ENCODE measurements around the gene CHRNB1. TPM values are rescaled to one million over a fixed set of nuclear protein-coding genes. Genes with fewer than 3 reads are reported as not detected.

Gene CHRNB1
- polyA plus RNA-seq, 1 donor from 2014 or later: 18.2 TPM

DNA sequence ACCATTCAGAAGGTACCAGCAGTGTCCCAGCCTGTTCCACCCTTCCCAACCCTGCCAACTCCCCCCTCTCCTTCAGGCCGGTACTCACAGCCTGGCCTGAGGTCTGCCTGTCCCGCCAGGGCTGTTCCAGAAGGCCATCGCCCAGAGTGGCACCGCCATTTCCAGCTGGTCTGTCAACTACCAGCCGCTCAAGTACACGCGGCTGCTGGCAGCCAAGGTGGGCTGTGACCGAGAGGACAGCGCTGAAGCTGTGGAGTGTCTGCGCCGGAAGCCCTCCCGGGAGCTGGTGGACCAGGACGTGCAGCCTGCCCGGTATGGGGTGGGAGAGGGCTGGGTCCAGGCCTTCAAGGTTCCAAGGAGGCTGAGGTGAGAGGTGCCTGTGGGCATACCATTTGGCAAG lies 30.0 kb upstream of the CHRNB1 start:
- no peaks in the 10 kb centered on the region for H3K79me2 ChIP-seq (replicated peaks; ENCODE audit: insufficient read depth, low read length)
- H3K4me3 ChIP-seq (ENCODE audit: low read length): no peak overlapping the region
- H3K9me3 ChIP-seq (ENCODE audit: low read length): no peaks in the 10 kb centered on the region
- H4K20me1 ChIP-seq (ENCODE audit: insufficient read depth): peaks cover 4% of the 10 kb centered on the region
- H2AFZ ChIP-seq (ENCODE audit: low read depth, low read length): no peak overlapping the region
- H3K9ac ChIP-seq (ENCODE audit: low read length): no peak overlapping the region
- H3K27me3 ChIP-seq (ENCODE audit: insufficient read depth, low read depth, low read length): no peaks in the 10 kb centered on the region
- H3K9me2 ChIP-seq (ENCODE audit: insufficient read depth, low read length): no peaks in the 10 kb centered on the region
- H3K27ac ChIP-seq (ENCODE audit: low read length): no peak overlapping the region
- TF ChIP-seq, protein P1, sequence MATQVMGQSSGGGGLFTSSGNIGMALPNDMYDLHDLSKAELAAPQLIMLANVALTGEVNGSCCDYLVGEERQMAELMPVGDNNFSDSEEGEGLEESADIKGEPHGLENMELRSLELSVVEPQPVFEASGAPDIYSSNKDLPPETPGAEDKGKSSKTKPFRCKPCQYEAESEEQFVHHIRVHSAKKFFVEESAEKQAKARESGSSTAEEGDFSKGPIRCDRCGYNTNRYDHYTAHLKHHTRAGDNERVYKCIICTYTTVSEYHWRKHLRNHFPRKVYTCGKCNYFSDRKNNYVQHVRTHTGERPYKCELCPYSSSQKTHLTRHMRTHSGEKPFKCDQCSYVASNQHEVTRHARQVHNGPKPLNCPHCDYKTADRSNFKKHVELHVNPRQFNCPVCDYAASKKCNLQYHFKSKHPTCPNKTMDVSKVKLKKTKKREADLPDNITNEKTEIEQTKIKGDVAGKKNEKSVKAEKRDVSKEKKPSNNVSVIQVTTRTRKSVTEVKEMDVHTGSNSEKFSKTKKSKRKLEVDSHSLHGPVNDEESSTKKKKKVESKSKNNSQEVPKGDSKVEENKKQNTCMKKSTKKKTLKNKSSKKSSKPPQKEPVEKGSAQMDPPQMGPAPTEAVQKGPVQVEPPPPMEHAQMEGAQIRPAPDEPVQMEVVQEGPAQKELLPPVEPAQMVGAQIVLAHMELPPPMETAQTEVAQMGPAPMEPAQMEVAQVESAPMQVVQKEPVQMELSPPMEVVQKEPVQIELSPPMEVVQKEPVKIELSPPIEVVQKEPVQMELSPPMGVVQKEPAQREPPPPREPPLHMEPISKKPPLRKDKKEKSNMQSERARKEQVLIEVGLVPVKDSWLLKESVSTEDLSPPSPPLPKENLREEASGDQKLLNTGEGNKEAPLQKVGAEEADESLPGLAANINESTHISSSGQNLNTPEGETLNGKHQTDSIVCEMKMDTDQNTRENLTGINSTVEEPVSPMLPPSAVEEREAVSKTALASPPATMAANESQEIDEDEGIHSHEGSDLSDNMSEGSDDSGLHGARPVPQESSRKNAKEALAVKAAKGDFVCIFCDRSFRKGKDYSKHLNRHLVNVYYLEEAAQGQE (IDR thresholded peaks at IDR 0.05; ENCODE audit: borderline replicate concordance): no peak
- TF ChIP-seq RAD21 (conservative IDR thresholded peaks at IDR 0.05) (no peak), MXI1 (conservative IDR thresholded peaks at IDR 0.05; ENCODE audit: poor library complexity, severe bottlenecking) (no peak), EP300 (conservative IDR thresholded peaks at IDR 0.05; ENCODE audit: poor library complexity, severe bottlenecking) (no peak), EZH2 (IDR thresholded peaks at IDR 0.05; ENCODE audit: borderline replicate concordance, insufficient read depth, low read length, poor library complexity, severe bottlenecking) (no peak), POLR2AphosphoS5 (IDR thresholded peaks at IDR 0.05) (no peak), SMC3 (conservative IDR thresholded peaks at IDR 0.05; ENCODE audit: poor library complexity) (no peak), TAF1 (IDR thresholded peaks at IDR 0.05; ENCODE audit: low read depth) (no peak)
- TF ChIP-seq, protein P2, sequence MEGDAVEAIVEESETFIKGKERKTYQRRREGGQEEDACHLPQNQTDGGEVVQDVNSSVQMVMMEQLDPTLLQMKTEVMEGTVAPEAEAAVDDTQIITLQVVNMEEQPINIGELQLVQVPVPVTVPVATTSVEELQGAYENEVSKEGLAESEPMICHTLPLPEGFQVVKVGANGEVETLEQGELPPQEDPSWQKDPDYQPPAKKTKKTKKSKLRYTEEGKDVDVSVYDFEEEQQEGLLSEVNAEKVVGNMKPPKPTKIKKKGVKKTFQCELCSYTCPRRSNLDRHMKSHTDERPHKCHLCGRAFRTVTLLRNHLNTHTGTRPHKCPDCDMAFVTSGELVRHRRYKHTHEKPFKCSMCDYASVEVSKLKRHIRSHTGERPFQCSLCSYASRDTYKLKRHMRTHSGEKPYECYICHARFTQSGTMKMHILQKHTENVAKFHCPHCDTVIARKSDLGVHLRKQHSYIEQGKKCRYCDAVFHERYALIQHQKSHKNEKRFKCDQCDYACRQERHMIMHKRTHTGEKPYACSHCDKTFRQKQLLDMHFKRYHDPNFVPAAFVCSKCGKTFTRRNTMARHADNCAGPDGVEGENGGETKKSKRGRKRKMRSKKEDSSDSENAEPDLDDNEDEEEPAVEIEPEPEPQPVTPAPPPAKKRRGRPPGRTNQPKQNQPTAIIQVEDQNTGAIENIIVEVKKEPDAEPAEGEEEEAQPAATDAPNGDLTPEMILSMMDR (IDR thresholded peaks at IDR 0.05; ENCODE audit: poor library complexity, severe bottlenecking): no peak
- H3F3A ChIP-seq (ENCODE audit: insufficient read depth, low read length, poor library complexity, severe bottlenecking): no peaks in the 10 kb centered on the region
- H3K36me3 ChIP-seq (ENCODE audit: insufficient read depth, low read length): no peaks in the 10 kb centered on the region
- H3K4me2 ChIP-seq (ENCODE audit: low read length): no peak overlapping the region

DNA sequence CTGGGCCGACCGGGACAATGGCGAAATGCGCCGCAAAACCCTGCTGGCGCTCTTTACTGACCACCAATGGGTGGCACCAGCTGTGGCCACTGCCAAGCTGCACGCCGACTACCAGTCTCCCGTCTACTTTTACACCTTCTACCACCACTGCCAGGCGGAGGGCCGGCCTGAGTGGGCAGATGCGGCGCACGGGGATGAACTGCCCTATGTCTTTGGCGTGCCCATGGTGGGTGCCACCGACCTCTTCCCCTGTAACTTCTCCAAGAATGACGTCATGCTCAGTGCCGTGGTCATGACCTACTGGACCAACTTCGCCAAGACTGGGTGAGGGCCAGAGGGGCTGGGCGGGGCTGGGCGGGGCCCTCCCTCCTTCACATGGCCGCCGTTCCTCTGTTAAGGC lies 29.1 kb upstream of the CHRNB1 start:
- H4K20me1 ChIP-seq (ENCODE audit: insufficient read depth): peaks cover 4% of the 10 kb centered on the region
- H3K36me3 ChIP-seq (ENCODE audit: insufficient read depth, low read length): no peaks in the 10 kb centered on the region
- no peaks in the 10 kb centered on the region for H3K9me2 ChIP-seq (ENCODE audit: insufficient read depth, low read length)
- H2AFZ ChIP-seq (ENCODE audit: low read depth, low read length): no peak overlapping the region
- H3K4me2 ChIP-seq (ENCODE audit: low read length): no peak overlapping the region
- TF ChIP-seq, protein P2 (IDR thresholded peaks at IDR 0.05; ENCODE audit: poor library complexity, severe bottlenecking): no peak
- TF ChIP-seq TAF1 (IDR thresholded peaks at IDR 0.05; ENCODE audit: low read depth) (no peak), POLR2AphosphoS5 (IDR thresholded peaks at IDR 0.05) (no peak), RAD21 (conservative IDR thresholded peaks at IDR 0.05) (no peak), EP300 (conservative IDR thresholded peaks at IDR 0.05; ENCODE audit: poor library complexity, severe bottlenecking) (no peak), MXI1 (conservative IDR thresholded peaks at IDR 0.05; ENCODE audit: poor library complexity, severe bottlenecking) (no peak), EZH2 (IDR thresholded peaks at IDR 0.05; ENCODE audit: borderline replicate concordance, insufficient read depth, low read length, poor library complexity, severe bottlenecking) (no peak), SMC3 (conservative IDR thresholded peaks at IDR 0.05; ENCODE audit: poor library complexity) (no peak)
- TF ChIP-seq, protein P1 (IDR thresholded peaks at IDR 0.05; ENCODE audit: borderline replicate concordance): no peak
- no peaks in the 10 kb centered on the region for H3K9me3 ChIP-seq (ENCODE audit: low read length)
- no peak overlapping the region for H3K27ac ChIP-seq (ENCODE audit: low read length)
- H3K79me2 ChIP-seq (replicated peaks; ENCODE audit: insufficient read depth, low read length): no peaks in the 10 kb centered on the region
- H3F3A ChIP-seq (ENCODE audit: insufficient read depth, low read length, poor library complexity, severe bottlenecking): no peaks in the 10 kb centered on the region
- H3K9ac ChIP-seq (ENCODE audit: low read length): no peak overlapping the region
- no peaks in the 10 kb centered on the region for H3K27me3 ChIP-seq (ENCODE audit: insufficient read depth, low read depth, low read length)
- no peak overlapping the region for H3K4me3 ChIP-seq (ENCODE audit: low read length)
